A549 (cell line): ENCODE results near the gene POP7.

ENCODE experiments used
- CHD2 ChIP-seq: fragments of 150-350 bp; IDR thresholded peaks from 2 replicates; pipeline ENCODE4 v1.6.1; 2014; ENCODE audit warnings: low read length; ENCODE audit not compliant: partially characterized antibody
- EP300 ChIP-seq, 2 experiments: fragments of >200 bp; sonication (Bioruptor Twin); formaldehyde crosslinking; IDR thresholded peaks; 2 replicates in 1 of 2; 3 replicates in 1 of 2; pipeline ENCODE4 v1.6.1; 2016 to 2017
- JUN ChIP-seq, 2 experiments: fragments of >200 bp; sonication (Bioruptor Twin); formaldehyde crosslinking; IDR thresholded peaks; 2 replicates in 1 of 2; 3 replicates in 1 of 2; pipeline ENCODE4 v1.6.1; 2016 to 2017
- JUNB ChIP-seq: fragments of >200 bp; sonication (Bioruptor Twin); formaldehyde crosslinking; IDR thresholded peaks from 2 replicates; pipeline ENCODE4 v1.6.1; 2016
- POLR2A ChIP-seq: IDR thresholded peaks from 2 replicates; pipeline ENCODE4 v1.6.1; 2012; ENCODE audit warnings: mild to moderate bottlenecking, low read length
- POLR2AphosphoS2 ChIP-seq: conservative IDR thresholded peaks from 2 replicates; pipeline ENCODE4 v1.6.1; 2012; ENCODE audit warnings: low read length, improper control_type of control experiment, inconsistent platforms
- RAD21 ChIP-seq, 2 experiments: fragments of >200 bp in 1 of 2; sonication (Bioruptor Twin) in 1 of 2; formaldehyde crosslinking in 1 of 2; IDR thresholded peaks in 1 of 2; conservative IDR thresholded peaks in 1 of 2; 2 replicates in 1 of 2; 3 replicates in 1 of 2; pipeline ENCODE4 v1.6.1; 2012 to 2018; ENCODE audit warnings: inconsistent platforms in 1 of 2
- SMC3 ChIP-seq: fragments of >200 bp; sonication (Bioruptor Twin); formaldehyde crosslinking; IDR thresholded peaks from 3 replicates; pipeline ENCODE4 v1.6.1; 2018; ENCODE audit warnings: inconsistent platforms
- TP53 ChIP-seq: fragments of 250-450 bp; sonication (Bioruptor Pico); IDR thresholded peaks from 2 replicates; pipeline ENCODE4 v1.5.0; 2021; ENCODE audit warnings: mild to moderate bottlenecking, moderate library complexity
- TF ChIP-seq, protein P1 (sequence below): fragments of >200 bp; sonication (Bioruptor Twin); formaldehyde crosslinking; IDR thresholded peaks from 3 replicates; pipeline ENCODE4 v1.5.1; 2016
- TF ChIP-seq, protein P2 (sequence below): fragments of 200-600 bp; sonication (generic); IDR thresholded peaks from 2 replicates; pipeline ENCODE4 v1.6.1; 2016; ENCODE audit warnings: antibody characterized with exemption, mild to moderate bottlenecking, moderate library complexity
- TF ChIP-seq, protein P3 (sequence below): IDR thresholded peaks from 2 replicates; pipeline ENCODE4 v1.6.1; 2012
- TF ChIP-seq, protein P4 (sequence below): fragments of >200 bp; sonication (Bioruptor Twin); formaldehyde crosslinking; IDR thresholded peaks from 3 replicates; pipeline ENCODE4 v1.6.1; 2016

DNA sequence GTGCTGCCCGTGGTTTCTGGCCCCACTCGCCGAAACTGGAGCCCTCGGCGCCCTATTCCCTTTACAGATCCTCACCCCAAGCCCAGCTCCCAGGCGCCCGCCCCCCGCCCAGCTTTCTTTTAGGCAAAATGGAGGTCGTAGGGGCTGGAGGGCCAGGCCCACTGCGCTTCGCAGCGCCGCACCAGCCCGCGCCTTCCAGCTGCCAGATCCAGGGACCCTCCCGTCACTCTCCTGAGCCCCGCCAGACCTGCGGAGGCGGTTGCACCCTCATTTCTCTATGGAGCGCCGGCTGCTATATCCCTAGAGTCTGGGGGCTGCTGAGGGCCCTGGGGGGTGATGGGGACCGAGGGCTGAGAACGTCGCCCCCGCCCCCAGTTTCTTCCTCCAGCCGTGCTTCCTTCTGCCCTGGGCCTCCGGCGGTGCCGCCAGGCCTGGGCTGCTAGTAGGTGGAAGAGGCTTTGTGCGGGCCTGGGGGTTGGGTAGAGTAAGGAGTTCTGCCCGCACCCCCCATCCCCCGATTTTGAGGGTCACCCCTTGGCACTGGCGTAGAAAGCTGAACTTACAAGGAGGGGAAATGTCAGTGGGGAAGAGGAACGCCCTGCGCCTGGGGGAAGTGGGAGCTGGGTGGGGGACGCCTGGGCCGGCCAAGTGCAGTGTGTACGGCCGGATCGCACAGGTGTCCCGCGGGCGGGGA lies 31.4 kb upstream of the POP7 start:
- TF ChIP-seq, protein P1, sequence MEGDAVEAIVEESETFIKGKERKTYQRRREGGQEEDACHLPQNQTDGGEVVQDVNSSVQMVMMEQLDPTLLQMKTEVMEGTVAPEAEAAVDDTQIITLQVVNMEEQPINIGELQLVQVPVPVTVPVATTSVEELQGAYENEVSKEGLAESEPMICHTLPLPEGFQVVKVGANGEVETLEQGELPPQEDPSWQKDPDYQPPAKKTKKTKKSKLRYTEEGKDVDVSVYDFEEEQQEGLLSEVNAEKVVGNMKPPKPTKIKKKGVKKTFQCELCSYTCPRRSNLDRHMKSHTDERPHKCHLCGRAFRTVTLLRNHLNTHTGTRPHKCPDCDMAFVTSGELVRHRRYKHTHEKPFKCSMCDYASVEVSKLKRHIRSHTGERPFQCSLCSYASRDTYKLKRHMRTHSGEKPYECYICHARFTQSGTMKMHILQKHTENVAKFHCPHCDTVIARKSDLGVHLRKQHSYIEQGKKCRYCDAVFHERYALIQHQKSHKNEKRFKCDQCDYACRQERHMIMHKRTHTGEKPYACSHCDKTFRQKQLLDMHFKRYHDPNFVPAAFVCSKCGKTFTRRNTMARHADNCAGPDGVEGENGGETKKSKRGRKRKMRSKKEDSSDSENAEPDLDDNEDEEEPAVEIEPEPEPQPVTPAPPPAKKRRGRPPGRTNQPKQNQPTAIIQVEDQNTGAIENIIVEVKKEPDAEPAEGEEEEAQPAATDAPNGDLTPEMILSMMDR = no peak
- no peak for TF ChIP-seq RAD21 (conservative IDR thresholded peaks at IDR 0.05 in 1 of 2, IDR thresholded peaks at IDR 0.05 in 1 of 2)
- no peak for TF ChIP-seq POLR2A
- TF ChIP-seq CHD2 = no peak
- no peak for TF ChIP-seq JUN (IDR thresholded peaks at IDR 0.05)
- no peak for TF ChIP-seq JUNB
- TF ChIP-seq EP300 (IDR thresholded peaks at IDR 0.05) = no peak
- TF ChIP-seq POLR2AphosphoS2 = no peak
- TF ChIP-seq, protein P2, sequence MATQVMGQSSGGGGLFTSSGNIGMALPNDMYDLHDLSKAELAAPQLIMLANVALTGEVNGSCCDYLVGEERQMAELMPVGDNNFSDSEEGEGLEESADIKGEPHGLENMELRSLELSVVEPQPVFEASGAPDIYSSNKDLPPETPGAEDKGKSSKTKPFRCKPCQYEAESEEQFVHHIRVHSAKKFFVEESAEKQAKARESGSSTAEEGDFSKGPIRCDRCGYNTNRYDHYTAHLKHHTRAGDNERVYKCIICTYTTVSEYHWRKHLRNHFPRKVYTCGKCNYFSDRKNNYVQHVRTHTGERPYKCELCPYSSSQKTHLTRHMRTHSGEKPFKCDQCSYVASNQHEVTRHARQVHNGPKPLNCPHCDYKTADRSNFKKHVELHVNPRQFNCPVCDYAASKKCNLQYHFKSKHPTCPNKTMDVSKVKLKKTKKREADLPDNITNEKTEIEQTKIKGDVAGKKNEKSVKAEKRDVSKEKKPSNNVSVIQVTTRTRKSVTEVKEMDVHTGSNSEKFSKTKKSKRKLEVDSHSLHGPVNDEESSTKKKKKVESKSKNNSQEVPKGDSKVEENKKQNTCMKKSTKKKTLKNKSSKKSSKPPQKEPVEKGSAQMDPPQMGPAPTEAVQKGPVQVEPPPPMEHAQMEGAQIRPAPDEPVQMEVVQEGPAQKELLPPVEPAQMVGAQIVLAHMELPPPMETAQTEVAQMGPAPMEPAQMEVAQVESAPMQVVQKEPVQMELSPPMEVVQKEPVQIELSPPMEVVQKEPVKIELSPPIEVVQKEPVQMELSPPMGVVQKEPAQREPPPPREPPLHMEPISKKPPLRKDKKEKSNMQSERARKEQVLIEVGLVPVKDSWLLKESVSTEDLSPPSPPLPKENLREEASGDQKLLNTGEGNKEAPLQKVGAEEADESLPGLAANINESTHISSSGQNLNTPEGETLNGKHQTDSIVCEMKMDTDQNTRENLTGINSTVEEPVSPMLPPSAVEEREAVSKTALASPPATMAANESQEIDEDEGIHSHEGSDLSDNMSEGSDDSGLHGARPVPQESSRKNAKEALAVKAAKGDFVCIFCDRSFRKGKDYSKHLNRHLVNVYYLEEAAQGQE = no peak
- no peak for TF ChIP-seq TP53
- TF ChIP-seq, protein P3, sequence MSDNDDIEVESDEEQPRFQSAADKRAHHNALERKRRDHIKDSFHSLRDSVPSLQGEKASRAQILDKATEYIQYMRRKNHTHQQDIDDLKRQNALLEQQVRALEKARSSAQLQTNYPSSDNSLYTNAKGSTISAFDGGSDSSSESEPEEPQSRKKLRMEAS = no peak
- TF ChIP-seq, protein P4, sequence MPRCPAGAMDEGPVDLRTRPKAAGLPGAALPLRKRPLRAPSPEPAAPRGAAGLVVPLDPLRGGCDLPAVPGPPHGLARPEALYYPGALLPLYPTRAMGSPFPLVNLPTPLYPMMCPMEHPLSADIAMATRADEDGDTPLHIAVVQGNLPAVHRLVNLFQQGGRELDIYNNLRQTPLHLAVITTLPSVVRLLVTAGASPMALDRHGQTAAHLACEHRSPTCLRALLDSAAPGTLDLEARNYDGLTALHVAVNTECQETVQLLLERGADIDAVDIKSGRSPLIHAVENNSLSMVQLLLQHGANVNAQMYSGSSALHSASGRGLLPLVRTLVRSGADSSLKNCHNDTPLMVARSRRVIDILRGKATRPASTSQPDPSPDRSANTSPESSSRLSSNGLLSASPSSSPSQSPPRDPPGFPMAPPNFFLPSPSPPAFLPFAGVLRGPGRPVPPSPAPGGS = no peak
- TF ChIP-seq SMC3 = no peak
